Measurements from ENCODE around the gene TBL3.

The TBL3 gene

GRCh38 chr16:1991588-1991947, 19.7 kb downstream of the TBL3 start:
- no peak overlapping the region for H3K27ac ChIP-seq (ENCODE audit: low read length)
- TF ChIP-seq, protein P1, sequence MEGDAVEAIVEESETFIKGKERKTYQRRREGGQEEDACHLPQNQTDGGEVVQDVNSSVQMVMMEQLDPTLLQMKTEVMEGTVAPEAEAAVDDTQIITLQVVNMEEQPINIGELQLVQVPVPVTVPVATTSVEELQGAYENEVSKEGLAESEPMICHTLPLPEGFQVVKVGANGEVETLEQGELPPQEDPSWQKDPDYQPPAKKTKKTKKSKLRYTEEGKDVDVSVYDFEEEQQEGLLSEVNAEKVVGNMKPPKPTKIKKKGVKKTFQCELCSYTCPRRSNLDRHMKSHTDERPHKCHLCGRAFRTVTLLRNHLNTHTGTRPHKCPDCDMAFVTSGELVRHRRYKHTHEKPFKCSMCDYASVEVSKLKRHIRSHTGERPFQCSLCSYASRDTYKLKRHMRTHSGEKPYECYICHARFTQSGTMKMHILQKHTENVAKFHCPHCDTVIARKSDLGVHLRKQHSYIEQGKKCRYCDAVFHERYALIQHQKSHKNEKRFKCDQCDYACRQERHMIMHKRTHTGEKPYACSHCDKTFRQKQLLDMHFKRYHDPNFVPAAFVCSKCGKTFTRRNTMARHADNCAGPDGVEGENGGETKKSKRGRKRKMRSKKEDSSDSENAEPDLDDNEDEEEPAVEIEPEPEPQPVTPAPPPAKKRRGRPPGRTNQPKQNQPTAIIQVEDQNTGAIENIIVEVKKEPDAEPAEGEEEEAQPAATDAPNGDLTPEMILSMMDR (IDR thresholded peaks at IDR 0.05; ENCODE audit: low read length): no peak
- TF ChIP-seq EZH2phosphoT487 (IDR thresholded peaks at IDR 0.05; ENCODE audit: low read length): no peak
- TF ChIP-seq EZH2 (optimal IDR thresholded peaks at IDR 0.05; ENCODE audit: low read depth, low read length): no peak
- H3K4me2 ChIP-seq (ENCODE audit: low read depth, low read length): peak overlapping the region; percentile 66
- H3K9me2 ChIP-seq (replicated peaks; ENCODE audit: insufficient read depth, low read length): no peaks in the 10 kb centered on the region
- H3K4me1 ChIP-seq (ENCODE audit: low read length): peaks cover 16% of the 10 kb centered on the region
- H3K9ac ChIP-seq (ENCODE audit: low read length): no peak overlapping the region
- DNase-seq: no peak
- H3K79me2 ChIP-seq (ENCODE audit: low read length): no peaks in the 10 kb centered on the region
- H3K27me3 ChIP-seq (replicated peaks; ENCODE audit: insufficient read depth, low read length): peaks cover 8% of the 10 kb centered on the region
- peak overlapping the region; percentile 31; the same call in 1 of the 2 replicates for H3K4me3 ChIP-seq (ENCODE audit: low read length)
- peaks cover 13% of the 10 kb centered on the region for H3F3A ChIP-seq (ENCODE audit: insufficient read depth, low read length)
- 0 out of 2 replicates have a peak, but pooled peaks cover under 1% of the 10 kb centered on the region for H3K36me3 ChIP-seq (replicated peaks; ENCODE audit: insufficient read depth, low read length)
- peak overlapping the region; percentile 69 for H2AFZ ChIP-seq (ENCODE audit: low read length)
- H3K9me3 ChIP-seq (replicated peaks; ENCODE audit: insufficient read depth, low read length): no peaks in the 10 kb centered on the region
- no peaks in the 10 kb centered on the region for H4K20me1 ChIP-seq (ENCODE audit: insufficient read depth, low read length)

DNA sequence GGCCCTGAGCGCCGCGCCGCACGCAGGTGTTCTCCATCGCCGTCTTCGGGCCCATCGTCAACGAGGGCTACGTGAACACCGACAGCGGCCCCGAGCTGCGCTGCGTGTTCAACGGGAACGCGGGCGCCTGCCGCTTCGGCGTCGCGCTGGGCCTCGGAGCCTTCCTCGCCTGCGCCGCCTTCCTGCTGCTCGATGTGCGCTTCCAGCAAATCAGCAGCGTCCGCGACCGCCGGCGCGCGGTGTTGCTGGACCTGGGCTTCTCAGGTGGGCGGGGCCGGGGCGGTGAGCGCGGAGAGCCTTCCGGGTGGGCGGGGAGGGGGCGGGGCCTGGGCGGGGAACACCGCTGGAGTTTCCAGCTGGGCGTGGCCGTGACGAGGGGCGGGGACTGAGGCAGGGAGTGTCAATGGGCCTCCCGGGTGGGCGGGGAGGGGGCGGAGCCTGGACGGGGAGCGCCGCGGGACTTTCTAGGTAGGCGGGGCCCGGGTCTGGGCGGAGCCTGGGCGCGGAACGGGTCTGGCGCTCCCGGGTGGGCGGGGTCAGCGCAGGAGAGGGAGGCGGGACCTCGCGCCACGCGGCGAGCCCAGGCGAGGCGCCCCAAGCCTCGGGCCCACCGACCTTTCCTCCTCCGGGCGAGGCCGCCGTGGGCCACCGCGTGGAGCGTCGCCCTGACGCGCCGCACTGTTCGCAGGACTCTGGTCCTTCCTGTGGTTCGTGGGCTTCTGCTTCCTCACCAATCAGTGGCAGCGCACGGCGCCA, 20.3 kb downstream of the TBL3 start:
- Histone ChIP-seq H4K20me1 (ENCODE audit: insufficient read depth, low read length) (no peaks in the 10 kb centered on the region), H3K9ac (ENCODE audit: low read length) (no peak overlapping the region), H3K79me2 (ENCODE audit: low read length) (no peaks in the 10 kb centered on the region), H3K9me2 (replicated peaks; ENCODE audit: insufficient read depth, low read length) (no peaks in the 10 kb centered on the region), H3K4me3 (ENCODE audit: low read length) (peak overlapping the region; percentile 31; the same call in 1 of the 2 replicates), H3K4me2 (ENCODE audit: low read depth, low read length) (peak overlapping the region; percentile 66), H3K4me1 (ENCODE audit: low read length) (peaks cover 16% of the 10 kb centered on the region), H2AFZ (ENCODE audit: low read length) (peak overlapping the region; percentile 69), H3K27me3 (replicated peaks; ENCODE audit: insufficient read depth, low read length) (peaks cover 8% of the 10 kb centered on the region), H3K9me3 (replicated peaks; ENCODE audit: insufficient read depth, low read length) (no peaks in the 10 kb centered on the region), H3K27ac (ENCODE audit: low read length) (no peak overlapping the region), H3K36me3 (replicated peaks; ENCODE audit: insufficient read depth, low read length) (no peaks in the 10 kb centered on the region), H3F3A (ENCODE audit: insufficient read depth, low read length) (peaks cover 13% of the 10 kb centered on the region)
- DNase-seq: peak; percentile 94
- TF ChIP-seq EZH2phosphoT487 (IDR thresholded peaks at IDR 0.05; ENCODE audit: low read length) (no peak), EZH2 (optimal IDR thresholded peaks at IDR 0.05; ENCODE audit: low read depth, low read length) (no peak)
- TF ChIP-seq, protein P1 (IDR thresholded peaks at IDR 0.05; ENCODE audit: low read length): no peak

DNA sequence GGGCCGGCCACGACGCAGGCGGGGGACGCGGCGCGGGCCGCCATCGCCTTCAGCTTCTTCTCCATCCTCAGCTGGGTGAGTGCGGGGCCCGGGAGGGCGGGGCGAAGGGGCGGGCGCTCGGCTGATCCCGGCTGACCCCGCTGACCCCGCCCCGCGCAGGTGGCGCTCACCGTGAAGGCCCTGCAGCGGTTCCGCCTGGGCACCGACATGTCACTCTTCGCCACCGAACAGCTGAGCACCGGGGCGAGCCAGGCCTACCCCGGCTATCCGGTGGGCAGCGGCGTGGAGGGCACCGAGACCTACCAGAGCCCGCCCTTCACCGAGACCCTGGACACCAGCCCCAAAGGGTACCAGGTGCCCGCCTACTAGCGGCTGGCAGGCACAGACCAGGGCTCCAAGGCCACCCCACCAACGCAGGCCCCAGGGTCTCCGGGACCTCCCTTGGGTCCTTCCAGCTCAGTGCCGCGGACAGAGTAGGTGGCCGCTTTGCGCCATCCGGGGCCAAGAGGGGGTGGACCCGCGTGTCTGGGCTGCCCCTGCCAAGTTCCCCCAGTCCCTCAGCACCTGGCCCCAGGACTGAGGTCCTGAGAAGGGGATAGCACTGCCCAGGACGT, 21.0 kb downstream of the TBL3 start:
- peaks cover 16% of the 10 kb centered on the region for H3K4me1 ChIP-seq (ENCODE audit: low read length)
- no peaks in the 10 kb centered on the region for H4K20me1 ChIP-seq (ENCODE audit: insufficient read depth, low read length)
- no peak overlapping the region for H3K4me2 ChIP-seq (ENCODE audit: low read depth, low read length)
- no peak overlapping the region for H2AFZ ChIP-seq (ENCODE audit: low read length)
- H3K27ac ChIP-seq (ENCODE audit: low read length): no peak overlapping the region
- no peak for TF ChIP-seq EZH2 (optimal IDR thresholded peaks at IDR 0.05; ENCODE audit: low read depth, low read length)
- TF ChIP-seq, protein P1 (IDR thresholded peaks at IDR 0.05; ENCODE audit: low read length): no peak
- no peak for TF ChIP-seq EZH2phosphoT487 (IDR thresholded peaks at IDR 0.05; ENCODE audit: low read length)
- H3K79me2 ChIP-seq (ENCODE audit: low read length): no peaks in the 10 kb centered on the region
- H3K9me2 ChIP-seq (replicated peaks; ENCODE audit: insufficient read depth, low read length): no peaks in the 10 kb centered on the region
- no peaks in the 10 kb centered on the region for H3K9me3 ChIP-seq (replicated peaks; ENCODE audit: insufficient read depth, low read length)
- no peak overlapping the region for H3K4me3 ChIP-seq (ENCODE audit: low read length)
- peaks cover 13% of the 10 kb centered on the region for H3F3A ChIP-seq (ENCODE audit: insufficient read depth, low read length)
- peaks cover 8% of the 10 kb centered on the region for H3K27me3 ChIP-seq (replicated peaks; ENCODE audit: insufficient read depth, low read length)
- no peak overlapping the region for H3K9ac ChIP-seq (ENCODE audit: low read length)
- no peaks in the 10 kb centered on the region for H3K36me3 ChIP-seq (replicated peaks; ENCODE audit: insufficient read depth, low read length)
- DNase-seq: no peak

Data from MM.1S (cell line).